Upper lobe of left lung (tissue), 4 donors: ENCODE results near the gene FARP1.

Source experiments
- CTCF ChIP-seq, 6 experiments: fragments of 450-650 bp in 4 of 6; fragments of 200-600 bp in 2 of 6; sonication (generic) in 2 of 6; IDR thresholded peaks; one replicate each; pipeline ENCODE4 v1.5.1; 2016 to 2019; ENCODE audit warnings: antibody characterized with exemption in 6 of 6
- EP300 ChIP-seq, 4 donors: sonication (generic); formaldehyde crosslinking; IDR thresholded peaks; one replicate each; pipeline ENCODE4 v1.5.1; 2017; ENCODE audit warnings: antibody characterized with exemption in 4 of 4, control low read depth in 2 of 4
- POLR2A ChIP-seq, 4 donors: fragments of 450-650 bp; IDR thresholded peaks; one replicate each; pipeline ENCODE4 v1.5.1; 2016 to 2017; ENCODE audit warnings: antibody characterized with exemption in 4 of 4, mild to moderate bottlenecking in 2 of 4
- POLR2AphosphoS5 ChIP-seq, 2 donors: sonication (generic); formaldehyde crosslinking; IDR thresholded peaks; one replicate each; pipeline ENCODE4 v1.5.1; 2017; ENCODE audit warnings: antibody characterized with exemption in 2 of 2

DNA sequence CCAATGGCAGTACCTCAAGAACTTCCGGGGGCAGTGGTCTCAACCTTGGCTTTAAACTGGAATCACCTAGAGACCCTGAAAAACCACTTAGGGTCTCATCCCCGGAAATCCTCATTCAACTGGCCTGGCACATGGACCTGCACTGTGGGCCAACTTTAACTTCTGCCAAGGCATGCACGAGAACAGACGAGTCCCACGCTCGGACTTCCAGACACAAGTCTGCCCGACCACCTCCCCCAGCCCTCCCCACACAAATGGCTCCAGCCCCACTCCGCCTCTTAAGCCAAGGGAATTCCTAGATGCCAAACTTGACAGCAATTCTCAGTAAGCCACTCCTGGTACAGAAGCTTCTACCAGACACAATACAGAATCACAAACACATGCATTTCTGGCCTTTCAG, 320.1 kb downstream of the FARP1 start:
- TF ChIP-seq CTCF (IDR thresholded peaks at IDR 0.05) (no peak), POLR2A (IDR thresholded peaks at IDR 0.05) (no peak), POLR2AphosphoS5 (IDR thresholded peaks at IDR 0.05) (no peak), EP300 (IDR thresholded peaks at IDR 0.05) (no peak)
